GM21515 (cell line): ENCODE data around the gene PCDHGC5.

Source experiments
- ATAC-seq: cut with Tn5 transposase; IDR thresholded peaks from one replicate; pipeline ENCODE4 v1.9.1; 2021; ENCODE audit not compliant: unreplicated experiment

The PCDHGC5 gene

GRCh38 chr5:141528291-141528984, 39.6 kb downstream of the PCDHGC5 start:
- ATAC-seq: no peak

DNA sequence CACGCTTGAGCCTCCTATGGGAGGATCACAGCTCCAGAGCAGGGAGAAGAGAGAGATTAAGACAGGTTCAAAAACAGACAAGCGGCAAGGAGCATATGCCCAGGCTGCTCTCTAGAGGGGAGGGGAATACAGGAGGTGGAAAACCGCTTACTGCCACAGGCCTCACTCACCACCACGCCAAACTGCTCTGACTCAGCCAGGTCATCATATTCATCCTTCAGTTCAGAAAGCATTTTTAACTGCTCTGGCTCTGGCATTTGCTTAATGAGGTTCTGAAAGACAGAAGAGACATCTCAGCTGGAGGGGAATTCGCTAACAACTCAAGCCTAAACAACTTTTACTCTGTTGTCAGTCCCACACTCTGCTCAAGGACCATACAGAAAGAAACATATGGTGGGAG, 40.1 kb downstream of the PCDHGC5 start:
- ATAC-seq: peak; percentile 39

DNA sequence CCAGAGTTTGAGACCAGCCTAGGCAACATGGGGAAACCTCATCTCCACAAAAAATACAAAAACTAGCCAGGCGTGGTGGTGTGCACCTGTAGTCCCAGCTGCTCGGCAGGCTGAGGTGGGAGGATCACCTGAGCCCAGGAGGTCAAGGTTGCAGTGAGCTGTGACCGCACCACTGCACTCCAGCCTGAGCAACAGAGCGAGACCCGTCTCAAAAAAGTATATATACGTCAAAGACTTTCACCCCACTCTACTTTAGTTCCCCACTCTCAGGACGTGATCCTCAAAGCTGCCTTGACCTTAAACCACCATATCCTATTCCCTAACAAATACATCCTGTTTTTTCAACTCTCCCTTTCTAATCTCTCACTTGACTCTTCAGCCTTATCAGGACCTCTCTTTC, 41.0 kb downstream of the PCDHGC5 start:
- peak; percentile 41 for ATAC-seq

DNA sequence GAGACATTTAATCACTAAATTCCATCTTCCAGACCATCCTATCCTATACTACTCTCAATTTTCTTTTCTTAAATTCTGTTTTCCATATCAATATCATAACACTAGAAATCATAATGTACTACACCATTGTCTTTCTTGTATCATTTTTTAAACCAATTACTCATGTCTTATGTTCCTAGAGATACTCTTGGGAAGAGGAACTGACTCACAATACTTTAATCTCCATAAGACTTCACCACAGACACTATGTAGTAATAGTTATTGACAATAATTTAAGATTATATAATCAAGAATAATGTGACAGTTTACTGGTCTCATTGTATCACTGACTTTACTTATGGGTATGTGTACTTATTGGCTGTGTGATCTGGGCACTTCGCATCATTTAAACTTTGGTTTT, 43.8 kb downstream of the PCDHGC5 start:
- no peak for ATAC-seq

DNA sequence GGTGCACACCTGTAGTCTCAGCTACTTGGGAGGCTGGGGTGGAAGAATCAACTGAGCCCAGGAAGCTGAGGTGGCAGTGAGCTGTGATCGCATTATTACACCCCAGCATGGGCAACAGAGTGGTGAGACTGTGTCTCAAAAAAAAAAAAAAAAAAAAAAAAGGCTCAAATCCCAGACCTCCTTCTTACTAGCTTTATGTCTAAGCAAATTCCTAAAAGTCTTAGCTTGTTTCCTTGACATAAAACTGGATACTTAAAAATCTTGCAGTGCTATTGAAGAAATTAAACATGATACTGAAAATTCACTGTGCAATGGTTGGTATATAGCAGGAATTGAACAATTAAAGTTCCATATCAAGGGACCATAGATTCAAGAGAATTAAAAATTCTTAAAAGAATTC, 45.0 kb downstream of the PCDHGC5 start:
- no peak for ATAC-seq

GRCh38 chr5:141534492-141535213, 45.8 kb downstream of the PCDHGC5 start:
- no peak for ATAC-seq
